K562 (cell line): ENCODE results near the gene CACNA1C. TPM values are rescaled to one million over a fixed set of nuclear protein-coding genes. Genes with fewer than 3 reads are reported as not detected.

Source experiments
- ATAC-seq: fragments of 200-7000 bp; cut with Tn5 transposase; 3 replicates; pipeline ENCODE4 v1.9.1; 2020; ENCODE audit warnings: moderate library complexity
- BruUV-seq: library from RNA; stranded (reverse); fragments of 400-500 nt; replicated peaks from 2 replicates; lab custom pipeline; 2021; lab: Mats Ljungman, UMichigan
- CTCF ChIA-PET: fragments of 300-600 bp; formaldehyde crosslinking; extraction: SDS; loops from one replicate; lab custom pipeline; 2021; ENCODE audit warnings: low intra/inter-chr PET ratio; lab: Yijun Ruan, JAX
- POLR2A ChIA-PET: fragments of 300-600, 350-650 bp; sonication (Branson Sonifier 250); formaldehyde crosslinking; extraction: SDS; loops from one replicate; lab custom pipeline; 2021; ENCODE audit warnings: antibody characterized with exemption, inconsistent platforms; lab: Yijun Ruan, JAX
- DNase-seq, 4 experiments: peaks; one replicate each; pipeline versions ENCODE4 v3.0.0 to v3.0.0-alpha.2; 2011 to 2018; ENCODE audit warnings: low spot score in 3 of 4, mixed read lengths in 3 of 4; ENCODE audit errors: extremely low read depth in 1 of 4
- FAIRE-seq: peaks from 2 replicates; lab custom pipeline; 2011; peaks lifted over from hg19 to GRCh38; lab: Jason Lieb, UNC
- H2AFZ ChIP-seq: 2 replicates; pipeline ENCODE4 v1.6.0; 2011; ENCODE audit warnings: low read depth, low read length, control low read depth, inconsistent platforms
- H3K27ac ChIP-seq: fragments of 200-600 bp; 3 replicates; pipeline ENCODE4 v1.8.0; 2011; ENCODE audit warnings: low read depth, mild to moderate bottlenecking, control low read depth, inconsistent platforms, low read length, moderate library complexity, mixed read lengths; ENCODE audit errors: extremely low read depth
- H3K27me3 ChIP-seq, 2 experiments: fragments of 300-600 bp in 1 of 2; 2 replicates in 1 of 2; 3 replicates in 1 of 2; pipeline versions ENCODE4 v1.6.0 to v1.8.0; 2011; ENCODE audit warnings: inconsistent platforms in 2 of 2, low read length in 2 of 2, mild to moderate bottlenecking in 1 of 2, mixed read lengths in 1 of 2, moderate library complexity in 1 of 2; ENCODE audit not compliant: control insufficient read depth in 2 of 2, insufficient read depth in 2 of 2
- H3K36me3 ChIP-seq: fragments of 300-600 bp; 3 replicates; pipeline ENCODE4 v1.8.0; 2011; ENCODE audit warnings: mild to moderate bottlenecking, low read length, inconsistent platforms; ENCODE audit not compliant: control insufficient read depth, insufficient read depth
- H3K4me1 ChIP-seq, 2 experiments: fragments of 200-600 bp in 1 of 2; replicated peaks in 1 of 2; 2 replicates in 1 of 2; 3 replicates in 1 of 2; pipeline versions ENCODE4 v1.5.1 to v1.8.0; 2011; ENCODE audit warnings: inconsistent platforms in 2 of 2, low read length in 2 of 2, mild to moderate bottlenecking in 1 of 2, mixed read lengths in 1 of 2, moderate library complexity in 1 of 2; ENCODE audit not compliant: control insufficient read depth in 2 of 2, insufficient read depth in 2 of 2
- H3K4me2 ChIP-seq: 2 replicates; pipeline ENCODE4 v1.6.1; 2011; ENCODE audit warnings: low read length, control low read depth, inconsistent platforms, mixed read lengths; ENCODE audit not compliant: insufficient read depth
- H3K4me3 ChIP-seq: fragments of 200-600 bp; sonication (generic), shearing (Covaris generic); 2 replicates; pipeline ENCODE4 v1.5.1; 2016; ENCODE audit warnings: control low read depth, inconsistent platforms
- H3K79me2 ChIP-seq: fragments of 200-600 bp; 3 replicates; pipeline ENCODE4 v1.8.0; 2011; ENCODE audit warnings: low read length, inconsistent platforms; ENCODE audit not compliant: control insufficient read depth, insufficient read depth
- H3K9ac ChIP-seq, 2 experiments: 2 replicates each; pipeline versions ENCODE4 v1.6.0 to v1.6.1; 2011; ENCODE audit warnings: low read depth in 2 of 2, low read length in 2 of 2, control low read depth in 1 of 2, inconsistent platforms in 1 of 2, mild to moderate bottlenecking in 1 of 2, mixed read lengths in 1 of 2; ENCODE audit not compliant: insufficient read depth in 1 of 2
- H3K9me1 ChIP-seq: one replicate; pipeline ENCODE4 v1.6.0; 2011; ENCODE audit warnings: inconsistent platforms, mild to moderate bottlenecking, low read length, moderate library complexity; ENCODE audit not compliant: control insufficient read depth, insufficient read depth
- H3K9me3 ChIP-seq: replicated peaks from 2 replicates; pipeline ENCODE4 v1.5.1; 2011; ENCODE audit warnings: low read depth, low read length, inconsistent platforms; ENCODE audit not compliant: control insufficient read depth, insufficient read depth
- H4K20me1 ChIP-seq: replicated peaks from 2 replicates; pipeline ENCODE4 v1.6.1; 2011; ENCODE audit warnings: low read length, inconsistent platforms, mixed read lengths; ENCODE audit not compliant: control insufficient read depth, insufficient read depth
- CBX5 ChIP-seq: IDR thresholded peaks from 2 replicates; pipeline ENCODE4 v1.6.1; 2014; ENCODE audit warnings: low read depth, borderline replicate concordance
- CLOCK ChIP-seq: fragments of 250-450 bp; sonication (Bioruptor Pico); IDR thresholded peaks from 2 replicates; pipeline ENCODE4 v1.4.0; 2020; ENCODE audit warnings: mild to moderate bottlenecking, moderate library complexity, borderline replicate concordance
- HDAC3 ChIP-seq: fragments of 450-650 bp; IDR thresholded peaks from 2 replicates; pipeline ENCODE4 v1.6.1; 2018; ENCODE audit warnings: borderline replicate concordance, mild to moderate bottlenecking, moderate library complexity; ENCODE audit not compliant: partially characterized antibody
- HIVEP1 ChIP-seq: fragments of 250-450 bp; sonication (Bioruptor Pico); IDR thresholded peaks from 2 replicates; pipeline ENCODE4 v1.4.0; 2020; ENCODE audit warnings: mild to moderate bottlenecking
- NFIX ChIP-seq: fragments of 250-450 bp; sonication (Bioruptor Pico); IDR thresholded peaks from 2 replicates; pipeline ENCODE4 v1.4.0; 2020; ENCODE audit warnings: low read depth, mild to moderate bottlenecking, moderate library complexity
- OTX1 ChIP-seq: fragments of 450-650 bp; formaldehyde crosslinking; IDR thresholded peaks from 2 replicates; pipeline ENCODE4 v1.4.0; 2022; ENCODE audit warnings: mild to moderate bottlenecking
- POLR2H ChIP-seq: IDR thresholded peaks from 2 replicates; pipeline ENCODE4 v1.6.1; 2016; ENCODE audit warnings: missing genetic modification characterization, low read depth, mild to moderate bottlenecking, control low read depth, missing compliant biosample characterization, moderate library complexity
- TOE1 ChIP-seq, 2 experiments: fragments of 450-650 bp in 1 of 2; sonication (generic) in 1 of 2; formaldehyde crosslinking in 1 of 2; IDR thresholded peaks; 2 replicates each; pipeline versions ENCODE4 v1.7.1 to v1.8.0; 2016 to 2022; ENCODE audit warnings: borderline replicate concordance in 2 of 2, mild to moderate bottlenecking in 2 of 2, antibody characterized with exemption in 1 of 2, inconsistent platforms in 1 of 2, low read depth in 1 of 2, missing genetic modification reagents in 1 of 2, moderate library complexity in 1 of 2
- USF1 ChIP-seq: sonication (generic); formaldehyde crosslinking; IDR thresholded peaks from 2 replicates; pipeline ENCODE4 v1.9.0; 2022; ENCODE audit warnings: mild to moderate bottlenecking, missing genetic modification reagents
- ZBTB2 ChIP-seq: fragments of 450-650 bp; IDR thresholded peaks from 2 replicates; pipeline ENCODE4 v1.6.1; 2016; ENCODE audit warnings: antibody characterized with exemption
- WGBS: fragments of 100-300 bp; shearing (Covaris generic); methylation state at CpG from one replicate; pipeline ENCODE4 v1.1.6; 2016; ENCODE audit warnings: low coverage, mixed read lengths; ENCODE audit not compliant: insufficient coverage; ENCODE audit errors: missing lambda C conversion rate; 5-methylcytosine and 5-hydroxymethylcytosine counted together
- in situ Hi-C: fragments of 300-500 bp; cut with MboI; formaldehyde crosslinking; loops from 4 replicates; pipeline ENCODE4 v1.15.0; 2018; ENCODE audit warnings: inconsistent platforms, mixed read lengths
- intact Hi-C: fragments of 100-400 bp; cut with micrococcal nuclease; formaldehyde crosslinking; loops from 2 replicates; pipeline ENCODE4 v1.14.2; 2022
- polyA plus RNA-seq, 8 experiments: library from polyadenylated mRNA; depleted of rRNA in 4 of 8; stranded (reverse) in 5 of 8; unstranded in 3 of 8; fragments of >200 nt; fragmentation: Nextera tagmentation in 2 of 8; fragmentation: Illumina TruSeq in 1 of 8; extraction: Ambion mirVana in 2 of 8; extraction: Trizol in 1 of 8; gene quantifications; 2 replicates each; pipeline versions ENCODE4 v1.2.1 to v1.2.3, GENCODE V29; 2011 to 2014; ENCODE audit warnings: inconsistent platforms in 1 of 8, missing spikeins in 1 of 8
- total RNA-seq, 7 experiments: library from RNA; depleted of rRNA in 6 of 7; stranded (reverse); fragments of >200 nt in 6 of 7; fragmentation: Illumina TruSeq in 2 of 7; extraction: Trizol in 2 of 7; gene quantifications; 2 replicates each; pipeline versions ENCODE4 v1.2.1 to v1.2.3, GENCODE V29; 2011 to 2021; ENCODE audit warnings: low replicate concordance in 1 of 7
- TF ChIP-seq, protein P1 (sequence below), 2 experiments: fragments of 250-450 bp in 1 of 2; fragments of 450-650 bp in 1 of 2; sonication (Bioruptor Pico) in 1 of 2; IDR thresholded peaks; 2 replicates each; pipeline versions ENCODE4 v1.6.1 to v1.8.0; 2016 to 2021; ENCODE audit warnings: mild to moderate bottlenecking in 2 of 2, moderate library complexity in 2 of 2, missing compliant biosample characterization in 1 of 2, missing genetic modification characterization in 1 of 2

The CACNA1C gene
- total and polyA plus RNA-seq, 9 of the 15 experiments (the other 6 are each of a cell fraction or from before 2014, with no cell fraction given) = not detected

GRCh38 chr12:2432856-2433255 lies 380.1 kb downstream of the CACNA1C start (continued):
- no peak for TF ChIP-seq CLOCK
- no peak for TF ChIP-seq ZBTB2
- no peak for TF ChIP-seq HDAC3
- TF ChIP-seq, all 486 proteins: peak for 0

- WGBS = 0% methylated on average over 11 of the region's 11 CpGs
- Histone ChIP-seq H3K27ac (no peak overlapping the region), H3K27me3 (peaks cover 0 to 5% of the 10 kb centered on the region in 2 experiments; a peak in 1 of 5 replicates), H2AFZ (no peak overlapping the region), H3K4me1 (no peaks in the 10 kb centered on the region), H3K4me3 (no peak overlapping the region), H3K4me2 (no peak overlapping the region), H3K9me1 (no peaks in the 10 kb centered on the region), H3K9ac (no peak overlapping the region), H3K36me3 (no peaks in the 10 kb centered on the region), H3K79me2 (no peaks in the 10 kb centered on the region), H4K20me1 (no peaks in the 10 kb centered on the region), H3K9me3 (no peaks in the 10 kb centered on the region)
- ChIA-PET CTCF (no interaction called here), POLR2A (no interaction called here)
- DNase-seq (no peak), ATAC-seq (no peak), FAIRE-seq (no peak)
- in situ Hi-C loops (no loop called here), intact Hi-C loops (no loop called here)
- BruUV-seq = no TSS peak
- TF ChIP-seq OTX1 = no peak
- TF ChIP-seq TOE1 (IDR thresholded peaks at IDR 0.05; ENCODE audit: borderline replicate concordance) = no peak
- TF ChIP-seq TOE1 (CRISPR knock-in tag; IDR thresholded peaks at IDR 0.05; ENCODE audit: borderline replicate concordance, low read depth) = no peak
- no peak for TF ChIP-seq USF1
- no peak for TF ChIP-seq NFIX (CRISPR knock-in tag)
- TF ChIP-seq, protein P1, sequence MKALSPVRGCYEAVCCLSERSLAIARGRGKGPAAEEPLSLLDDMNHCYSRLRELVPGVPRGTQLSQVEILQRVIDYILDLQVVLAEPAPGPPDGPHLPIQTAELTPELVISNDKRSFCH (CRISPR knock-in tag; IDR thresholded peaks at IDR 0.05) = no peak
- TF ChIP-seq, protein P1 (tag; IDR thresholded peaks at IDR 0.05) = no peak
- TF ChIP-seq CBX5 = no peak
- TF ChIP-seq HIVEP1 = no peak
- no peak for TF ChIP-seq POLR2H
Observed at GRCh38 chr12:2435511-2435910, 382.7 kb downstream of the CACNA1C start.
